HCT116 (cell line): ENCODE measurements around the gene ZBTB42.

Experiments
- ATF3 ChIP-seq: IDR thresholded peaks from 2 replicates; pipeline ENCODE4 v1.6.1; 2012
- CTCF ChIP-seq, 3 experiments: fragments of 200-600 bp in 1 of 3; sonication (generic) in 1 of 3; IDR thresholded peaks in 2 of 3; conservative IDR thresholded peaks in 1 of 3; 2 replicates each; pipeline ENCODE4 v1.5.1; 2012 to 2017; ENCODE audit warnings: low read depth in 2 of 3, low read length in 2 of 3, antibody characterized with exemption in 1 of 3, borderline replicate concordance in 1 of 3, control low read depth in 1 of 3, mild to moderate bottlenecking in 1 of 3, mixed read lengths in 1 of 3, mixed run types in 1 of 3, moderate library complexity in 1 of 3; ENCODE audit not compliant: insufficient read depth in 1 of 3
- EZH2 ChIP-seq: fragments of 200-600 bp; sonication (generic); IDR thresholded peaks from 2 replicates; pipeline ENCODE4 v1.6.1; 2017; ENCODE audit warnings: antibody characterized with exemption, mixed run types
- POLR2A ChIP-seq: IDR thresholded peaks from 2 replicates; pipeline ENCODE4 v1.7.0; 2011; ENCODE audit warnings: borderline replicate concordance; ENCODE audit not compliant: insufficient read depth, insufficient read length; ENCODE audit errors: extremely low read depth
- RAD21 ChIP-seq: IDR thresholded peaks from 2 replicates; pipeline ENCODE4 v1.6.1; 2012; ENCODE audit warnings: low read depth, mild to moderate bottlenecking
- REST ChIP-seq: IDR thresholded peaks from 2 replicates; pipeline ENCODE4 v1.6.1; 2012; ENCODE audit warnings: low read depth
- SIN3A ChIP-seq: IDR thresholded peaks from 2 replicates; pipeline ENCODE4 v1.6.1; 2012; ENCODE audit warnings: low read depth
- SP1 ChIP-seq: IDR thresholded peaks from 2 replicates; pipeline ENCODE4 v1.6.1; 2012; ENCODE audit warnings: low read depth

GRCh38 chr14:104772707-104773504 lies 28.0 kb upstream of the ZBTB42 start:
- TF ChIP-seq RAD21 (no peak), CTCF (IDR thresholded peaks at IDR 0.05 in 2 of 3, conservative IDR thresholded peaks at IDR 0.05 in 1 of 3; ENCODE audit: borderline replicate concordance in 1 of 3, insufficient read depth in 1 of 3, low read depth in 2 of 3, low read length in 2 of 3) (no peak), REST (no peak), POLR2A (no peak), ATF3 (no peak), SP1 (no peak), SIN3A (no peak), EZH2 (no peak)
